ENCODE measurements around the gene ADH7. TPM values are rescaled to one million over a fixed set of nuclear protein-coding genes. Genes with fewer than 3 reads are reported as not detected.

The ADH7 gene
- total RNA-seq, 1 experiment from 2014 or later: not detected

- no peak for TF ChIP-seq ZFX (IDR thresholded peaks at IDR 0.05)
- no peak for TF ChIP-seq SRF (IDR thresholded peaks at IDR 0.05; ENCODE audit: low read depth)
- no peak for TF ChIP-seq FOSL1 (IDR thresholded peaks at IDR 0.05; ENCODE audit: low read depth)
- TF ChIP-seq CTCF (IDR thresholded peaks at IDR 0.05 in 2 of 3, conservative IDR thresholded peaks at IDR 0.05 in 1 of 3; ENCODE audit: borderline replicate concordance in 1 of 3, insufficient read depth in 1 of 3, low read depth in 2 of 3, low read length in 2 of 3): no peak
- no peak for TF ChIP-seq TCF7L2 (IDR thresholded peaks at IDR 0.05; ENCODE audit: borderline replicate concordance, extremely low read depth, insufficient read depth, insufficient read length)
- no peak for TF ChIP-seq POLR2AphosphoS5 (IDR thresholded peaks at IDR 0.05; ENCODE audit: low read depth, low read length)
- TF ChIP-seq POLR2A (IDR thresholded peaks at IDR 0.05; ENCODE audit: borderline replicate concordance, extremely low read depth, insufficient read depth, insufficient read length): no peak
- no peak for TF ChIP-seq ZNF274 (IDR thresholded peaks at IDR 0.05; ENCODE audit: low read depth, low read length)
- Histone ChIP-seq H3K27me3 (ENCODE audit: insufficient read depth, low read length) (no peaks in the 10 kb centered on the region), H3K4me3 (replicated peaks in 1 of 2; ENCODE audit: low read depth in 1 of 2, low read length in 2 of 2) (no peak overlapping the region), H3K36me3 (ENCODE audit: control insufficient read depth in 1 of 2, insufficient read depth in 2 of 2, low read length in 2 of 2) (no peaks in the 10 kb centered on the region), H3K9me2 (ENCODE audit: insufficient read depth) (no peaks in the 10 kb centered on the region), H3K4me2 (ENCODE audit: low read length) (no peak overlapping the region), H3K4me1 (ENCODE audit: control insufficient read depth in 1 of 2, insufficient read depth in 2 of 2, low read length in 2 of 2) (no peaks in the 10 kb centered on the region), H4K20me1 (ENCODE audit: insufficient read depth) (no peaks in the 10 kb centered on the region), H2AFZ (ENCODE audit: low read depth, low read length, poor library complexity, severe bottlenecking) (no peak overlapping the region), H3K9ac (ENCODE audit: low read length) (no peak overlapping the region), H3K27ac (ENCODE audit: low read depth, low read length) (no peak overlapping the region), H3K79me2 (ENCODE audit: insufficient read depth, low read length) (no peaks in the 10 kb centered on the region), H3K9me3 (ENCODE audit: control insufficient read depth in 1 of 2, insufficient read depth in 1 of 2, low read depth in 1 of 2, low read length in 2 of 2) (no peaks in the 10 kb centered on the region)
- intact Hi-C loops (cut with micrococcal nuclease): loop anchor here (10.0 kb wide), 1 partner anchor 723 kb away; no protein-coding TSS in a partner anchor
- ChIA-PET RAD21 (ENCODE audit: low non-redundant PET in 1 of 2, low total read pairs in 2 of 2, uncharacterized antibody in 2 of 2, unreplicated experiment in 2 of 2) (no interaction called here), POLR2A (no interaction called here), CTCF (interaction anchor here (1.7 kb wide), 1 partner anchor 340 kb away, joined by 5 read pairs; no protein-coding TSS in a partner anchor)
- no TSS peak for BruUV-seq (replicated peaks)
- DNase-seq (ENCODE audit: low read depth, low spot score) (no peak), ATAC-seq (no peak)
Measured at GRCh38 chr4:99467887-99468286, 32.7 kb upstream of the ADH7 start.

Data from HCT116 (cell line).